Activated CD8-positive, alpha-beta memory T cell treated with anti-CD3 and anti-CD28 coated beads, Interleukin-2, amount 50 U/mL, for 24 hours (primary cell): ENCODE results near the gene TNFRSF14.

Experiments used
- DNase-seq: peaks from one replicate; pipeline ENCODE4 v3.0.0-alpha.2; 2020; ENCODE audit errors: extremely low read depth

TNFRSF14 gene

DNA sequence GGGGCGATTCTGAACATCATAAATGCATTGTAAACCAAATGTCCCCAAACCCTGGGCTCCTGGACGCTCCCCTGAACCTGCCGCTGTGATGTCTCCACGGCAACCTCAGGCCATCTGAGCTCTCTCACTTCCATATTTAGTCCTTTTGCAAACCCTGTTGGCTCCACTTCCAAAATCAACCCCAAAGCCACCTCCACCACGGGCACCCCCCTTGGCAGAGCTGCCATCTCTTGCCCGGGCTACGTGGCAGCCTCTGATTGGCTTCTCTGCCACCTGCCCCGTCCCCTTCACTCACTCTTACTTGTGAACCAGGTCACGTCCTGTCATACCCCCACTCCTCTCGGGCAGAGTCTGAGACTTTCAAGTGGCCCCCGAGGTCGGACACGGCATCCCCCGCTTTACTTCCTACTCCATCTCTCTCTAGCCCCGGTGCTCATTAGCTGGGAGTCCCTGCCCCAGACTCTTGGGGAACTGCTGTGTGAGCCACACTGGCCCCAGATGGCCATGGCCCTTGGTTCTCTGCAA, 46.2 kb downstream of the TNFRSF14 start:
- DNase-seq, result no peak

DNA sequence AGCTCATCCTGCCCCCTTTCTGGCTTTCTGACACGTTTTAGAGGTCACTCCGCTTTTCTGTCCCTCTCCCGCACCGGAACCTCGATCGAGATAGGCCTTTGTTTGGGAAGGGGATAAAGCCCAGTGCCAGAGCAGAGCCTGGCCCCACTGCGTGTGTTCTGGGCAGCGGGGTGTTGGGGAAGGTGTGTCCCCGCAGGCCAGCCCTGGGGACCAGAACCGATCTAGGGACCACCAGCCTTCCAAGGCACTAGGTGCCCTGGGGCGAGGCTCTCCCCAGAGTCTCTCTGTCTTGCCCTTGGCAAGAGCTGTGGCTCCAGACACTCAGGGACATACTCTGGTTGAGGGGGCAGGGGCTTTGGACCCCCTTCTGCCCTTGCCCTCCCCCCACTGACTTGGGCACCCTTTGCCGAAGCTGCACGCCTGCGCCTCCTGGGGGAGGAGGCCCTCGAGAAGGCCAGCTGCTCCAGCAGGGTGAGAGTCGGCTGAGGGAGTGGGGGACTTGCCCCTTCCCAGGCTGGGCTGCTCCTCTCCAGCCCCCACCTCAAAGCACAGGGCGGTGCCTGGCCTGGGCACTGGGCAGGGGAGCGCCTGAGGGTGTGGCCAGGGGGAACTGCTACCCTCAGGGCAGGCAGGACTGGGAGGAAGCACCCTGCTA, 46.8 kb downstream of the TNFRSF14 start:
- no peak for DNase-seq

DNA sequence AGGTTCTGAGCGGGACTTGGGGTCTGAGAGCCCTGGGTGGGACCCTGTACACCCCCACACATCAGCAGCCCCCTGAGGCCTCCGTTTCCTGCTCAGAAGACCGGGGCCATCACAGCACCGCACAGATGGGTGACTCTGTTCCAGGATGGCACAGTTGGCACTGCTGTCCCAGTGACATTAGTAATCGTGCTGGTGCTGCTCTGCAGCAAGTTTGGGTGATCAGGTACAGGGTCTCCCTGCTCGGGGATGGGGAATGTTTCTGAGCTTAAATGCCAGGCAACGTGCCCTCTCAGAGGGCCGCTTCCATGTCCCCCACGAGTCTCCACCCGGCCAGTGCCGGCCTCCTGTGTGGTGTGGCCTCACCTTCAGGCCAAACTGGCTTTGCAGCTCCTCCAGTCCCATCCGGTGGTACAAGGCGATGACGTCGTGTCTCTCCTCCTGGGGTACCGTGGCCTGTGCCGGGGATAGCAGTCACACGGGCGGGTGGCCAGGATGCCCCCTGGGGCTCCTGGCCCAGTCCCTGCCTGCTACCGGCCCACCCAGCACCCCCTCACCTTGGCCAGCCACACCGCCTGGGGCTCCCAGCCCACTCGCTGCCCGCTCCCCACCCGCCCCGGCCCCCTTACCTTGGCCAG, 47.5 kb downstream of the TNFRSF14 start:
- DNase-seq, result no peak

DNA sequence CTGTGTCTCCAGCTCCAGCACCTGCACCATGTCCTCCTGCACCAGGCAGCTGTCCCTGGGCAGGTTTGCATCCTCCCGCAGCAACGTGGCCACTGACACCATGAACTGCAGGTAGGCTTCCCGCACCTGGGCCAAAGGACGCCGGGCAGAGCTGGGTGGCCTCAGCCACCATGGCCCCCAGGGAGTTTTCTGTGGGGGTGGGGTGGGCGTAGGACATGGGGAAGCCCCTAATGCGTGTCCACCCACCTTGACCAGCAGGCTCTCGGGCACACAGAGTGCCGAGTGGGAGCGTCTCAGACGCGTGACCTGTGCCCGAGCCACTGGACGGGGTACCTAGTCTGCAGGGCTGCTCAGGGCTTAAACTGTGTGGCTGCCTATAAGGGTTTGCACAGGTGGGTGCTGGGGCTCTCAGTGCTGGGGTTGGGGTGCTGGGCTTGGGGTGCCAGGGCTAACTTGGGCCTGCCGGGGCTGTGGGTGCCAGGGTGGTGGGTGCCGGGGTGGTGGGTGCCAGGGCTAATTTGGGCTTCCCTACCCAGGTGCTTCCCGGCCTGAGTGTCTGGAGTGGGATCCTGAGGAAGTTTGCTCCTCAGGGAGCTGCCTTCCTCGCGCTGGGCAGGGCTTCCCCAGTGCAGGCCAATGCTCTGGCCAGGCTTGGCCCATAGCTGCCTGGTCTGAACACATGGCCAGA, 48.1 kb downstream of the TNFRSF14 start:
- no peak for DNase-seq

DNA sequence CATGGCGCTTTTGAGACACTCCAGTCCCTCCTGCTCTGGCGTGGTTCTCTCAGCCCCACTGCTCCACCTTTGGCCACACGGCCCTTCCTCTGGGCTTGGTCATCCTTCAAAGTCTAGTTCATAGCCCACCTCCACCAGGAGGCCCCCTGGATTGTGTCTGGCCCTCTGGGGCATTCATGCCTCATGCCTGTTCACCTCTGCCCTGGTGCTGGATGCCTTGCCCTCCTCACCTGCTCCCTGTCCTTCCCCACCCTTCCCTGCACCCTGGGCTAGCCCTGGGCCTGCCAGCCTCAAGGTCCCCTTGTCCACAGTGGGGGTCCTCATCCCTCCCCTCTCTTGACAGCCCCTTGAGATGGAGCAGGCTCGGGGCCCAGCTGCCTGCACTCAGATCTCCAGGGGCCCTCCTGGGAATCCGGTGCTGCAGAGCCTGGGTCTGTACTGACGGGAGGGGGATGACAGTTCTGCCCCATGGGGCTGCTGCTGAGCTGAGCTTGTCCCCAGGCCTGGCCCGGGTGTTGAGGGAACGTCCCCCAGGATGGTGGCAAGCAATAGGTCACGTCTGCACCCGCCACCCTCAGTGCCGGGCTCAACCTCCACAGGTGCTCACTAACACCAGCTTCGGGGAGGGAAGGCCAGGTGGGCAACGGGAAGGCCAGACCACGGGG, 48.8 kb downstream of the TNFRSF14 start:
- no peak for DNase-seq

DNA sequence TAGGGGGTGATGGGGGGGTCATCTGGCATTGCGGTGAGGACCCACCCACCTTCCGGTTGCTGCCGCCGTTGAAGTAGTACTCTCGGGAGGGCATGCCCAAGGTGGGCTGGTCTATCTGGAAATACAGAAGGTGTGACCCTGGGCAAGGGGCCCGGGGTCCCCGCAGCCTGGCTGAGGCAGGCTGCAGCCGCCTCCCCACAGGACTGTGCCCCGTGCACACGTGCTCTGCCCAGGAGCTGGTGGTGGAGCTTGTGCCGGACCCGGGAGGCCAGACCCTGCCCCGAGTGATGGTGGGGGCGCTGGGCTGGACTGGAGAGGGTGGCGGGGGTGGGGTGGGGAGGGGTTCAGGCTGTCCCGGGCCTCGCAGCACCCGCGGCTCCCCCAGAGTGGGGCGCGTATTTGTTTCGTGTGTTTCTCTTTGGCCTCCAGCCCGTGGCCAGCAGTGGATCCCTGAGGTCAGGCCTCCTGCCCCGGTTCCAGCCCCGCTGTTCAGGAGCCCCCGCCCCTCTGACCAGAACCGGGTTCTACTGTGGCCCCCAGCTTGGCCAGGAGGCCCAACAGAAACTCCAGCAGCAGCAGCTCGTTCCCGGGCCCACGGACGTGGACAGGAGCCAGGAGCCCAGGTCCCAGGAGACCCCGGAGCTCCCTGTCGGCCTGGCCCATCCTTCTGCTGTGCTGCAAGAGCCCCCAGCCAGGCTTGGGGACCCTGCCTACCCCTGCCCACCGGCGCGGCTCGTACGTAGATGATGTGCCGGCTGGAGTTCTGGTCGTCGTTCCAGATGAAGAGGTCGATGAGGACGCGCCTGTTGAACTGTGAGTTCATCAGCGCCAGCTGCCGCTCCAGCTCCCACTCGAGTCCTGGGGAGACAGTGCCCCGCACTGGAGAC, 49.6 kb downstream of the TNFRSF14 start:
- no peak for DNase-seq

DNA sequence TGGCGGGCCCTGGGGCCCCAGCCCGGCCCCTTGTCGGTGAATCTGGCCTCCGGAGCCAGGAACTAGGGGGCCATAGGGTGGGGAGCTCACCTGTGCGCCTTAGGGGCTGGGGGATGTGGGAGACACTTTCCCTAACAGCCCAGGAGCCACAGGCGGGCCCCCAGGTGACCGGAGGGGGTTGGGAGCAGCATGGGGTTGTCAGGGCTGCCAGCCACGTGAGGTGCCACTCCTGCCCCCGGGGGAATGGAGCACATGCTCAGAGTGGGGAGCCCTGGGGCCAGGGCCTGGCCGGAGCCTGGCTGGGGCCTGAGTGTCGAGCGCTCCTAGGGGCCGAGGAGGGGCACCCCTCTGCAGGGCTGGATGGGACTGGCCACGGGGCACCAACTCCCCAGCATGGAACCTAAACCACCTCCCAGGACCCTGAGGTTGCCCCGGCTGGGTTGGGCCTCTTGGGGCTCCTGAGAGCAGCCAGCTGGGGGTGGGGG, 50.3 kb downstream of the TNFRSF14 start:
- DNase-seq, result no peak

DNA sequence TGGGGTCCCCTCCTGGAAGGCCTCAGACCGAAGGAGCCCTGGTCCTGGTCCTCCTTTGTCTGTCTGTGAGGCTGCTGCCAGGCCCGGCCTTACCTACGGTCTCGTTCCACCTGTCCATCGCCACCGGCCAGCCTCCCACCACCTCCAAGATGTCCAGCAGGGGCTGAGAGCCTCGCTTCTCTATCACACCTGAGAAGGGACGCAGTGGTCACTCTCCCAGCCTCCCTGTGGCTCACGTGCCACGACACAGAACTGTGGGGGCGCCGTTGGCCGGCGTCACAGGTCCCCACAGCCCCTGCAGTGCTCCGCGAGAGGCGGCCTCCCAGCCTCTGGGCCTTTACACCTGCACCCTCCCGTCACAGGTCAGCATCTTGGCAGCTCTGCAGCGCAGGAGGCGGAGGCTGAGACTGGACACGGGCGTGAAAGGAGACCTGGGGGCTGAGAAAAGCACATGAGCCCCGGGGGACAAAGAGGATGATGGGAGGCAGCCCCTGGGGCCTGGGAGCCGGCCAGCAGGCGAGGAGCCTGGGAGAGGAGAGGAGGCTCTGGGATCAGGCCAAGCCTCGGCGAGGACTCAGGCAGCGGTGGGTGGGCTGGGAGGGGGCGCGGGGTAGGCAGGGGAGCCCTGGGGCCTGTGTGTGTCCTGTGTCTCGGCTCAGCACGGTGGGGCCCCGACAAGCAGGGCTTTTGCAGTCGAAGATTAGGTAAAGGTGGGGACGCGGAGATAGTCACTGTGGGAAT, 50.9 kb downstream of the TNFRSF14 start:
- DNase-seq, result no peak

DNA sequence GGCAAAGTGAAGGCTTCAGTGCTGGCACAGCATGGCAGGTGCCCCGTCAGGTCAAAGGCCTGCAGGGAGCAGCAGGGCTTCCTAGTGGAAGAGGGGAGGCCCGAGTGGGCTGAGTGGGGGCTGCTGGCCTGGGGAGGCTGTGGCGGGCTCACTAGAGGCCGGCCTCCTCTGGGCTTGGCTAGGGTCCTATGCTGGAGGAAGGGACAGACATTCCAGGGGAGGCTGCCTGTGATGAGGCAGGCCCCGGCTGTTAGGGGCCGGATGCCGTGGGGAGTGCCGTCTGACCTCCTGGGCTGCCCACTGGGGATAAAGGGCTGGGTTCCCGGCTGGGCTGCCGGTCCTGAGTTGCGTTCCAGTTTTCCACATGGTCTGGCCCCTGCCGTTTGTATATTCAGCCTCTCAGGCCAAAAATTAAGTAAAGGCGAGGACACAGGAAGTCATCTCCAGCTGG, 51.5 kb downstream of the TNFRSF14 start:
- no peak for DNase-seq

DNA sequence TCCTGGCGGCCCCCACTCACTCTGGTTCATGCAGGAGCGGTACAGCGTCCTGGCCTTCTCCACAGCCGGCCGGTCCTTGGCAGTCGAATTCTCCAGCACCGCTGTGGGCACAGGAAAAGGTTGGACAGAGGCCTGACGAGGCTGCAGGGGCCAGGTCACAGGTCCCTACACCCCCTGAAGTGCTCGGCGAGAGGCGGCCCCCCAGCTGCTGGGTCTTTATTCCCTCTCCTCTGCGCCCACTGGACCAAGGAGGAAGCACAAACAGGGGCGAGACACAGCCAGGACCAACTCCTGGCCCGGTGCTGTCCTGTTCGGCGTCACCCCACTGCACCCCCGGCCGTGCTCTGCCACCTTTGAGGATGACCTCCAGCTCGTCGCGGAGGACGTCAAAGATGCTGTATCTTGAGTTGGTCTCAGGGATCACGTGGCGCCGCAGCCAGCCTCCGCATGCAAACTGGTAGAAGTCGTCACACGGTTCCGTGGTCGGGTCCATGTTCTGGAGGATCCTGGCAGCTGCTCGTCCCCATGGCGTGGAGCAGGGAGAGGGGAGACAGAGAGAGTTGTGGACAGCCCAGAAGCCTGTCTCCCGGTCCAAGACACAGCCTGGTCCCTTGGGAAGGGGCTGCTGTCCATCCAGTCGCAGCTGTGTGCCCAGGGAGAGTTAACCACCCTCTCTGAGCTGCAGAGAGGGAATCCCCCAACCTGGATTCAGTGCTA, 53.3 kb downstream of the TNFRSF14 start:
- DNase-seq, result no peak

DNA sequence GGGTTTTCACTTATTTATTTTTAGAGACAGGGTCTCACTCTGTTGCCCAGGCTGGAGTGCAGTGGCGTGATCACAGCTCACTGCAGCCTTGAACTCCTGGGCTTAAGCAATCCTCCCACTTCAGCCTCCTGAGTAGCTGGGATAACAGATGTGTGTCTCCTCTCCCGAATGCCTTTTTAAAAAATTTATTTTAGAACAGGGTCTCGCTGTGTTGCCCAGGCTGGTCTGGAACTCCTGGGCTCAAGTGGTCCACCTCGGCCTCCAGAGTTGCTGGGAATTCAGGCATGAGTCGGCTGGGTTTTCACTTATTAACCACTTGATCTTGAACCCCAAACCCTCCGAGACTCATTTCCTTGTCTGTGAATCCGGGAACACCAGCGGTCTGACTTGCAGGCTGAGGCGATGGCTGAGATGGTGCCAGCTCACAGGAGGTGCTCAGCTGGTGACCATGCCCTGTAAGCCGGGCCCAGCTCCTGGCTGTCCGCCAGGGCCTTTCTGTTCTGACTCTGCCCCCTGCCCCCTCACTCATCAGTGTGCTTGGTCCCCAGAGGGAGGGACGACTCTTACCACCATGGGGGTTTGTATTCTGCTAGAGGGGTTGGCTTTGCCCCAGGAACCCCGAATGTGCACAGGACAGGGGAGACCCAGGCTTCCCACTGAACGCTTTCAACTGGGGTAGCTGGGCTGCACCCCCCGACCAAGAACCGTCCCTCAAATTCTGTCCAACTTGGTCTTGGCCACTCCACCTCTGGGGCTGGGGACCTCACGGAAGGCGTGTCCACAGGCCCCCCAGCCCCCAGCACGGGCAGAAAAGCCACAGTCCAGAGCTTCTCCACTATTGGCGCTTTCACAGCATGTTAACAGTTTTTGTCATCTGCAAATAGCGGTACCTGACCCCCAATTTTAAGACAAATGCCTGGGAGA, 54.1 kb downstream of the TNFRSF14 start:
- DNase-seq, result no peak

DNA sequence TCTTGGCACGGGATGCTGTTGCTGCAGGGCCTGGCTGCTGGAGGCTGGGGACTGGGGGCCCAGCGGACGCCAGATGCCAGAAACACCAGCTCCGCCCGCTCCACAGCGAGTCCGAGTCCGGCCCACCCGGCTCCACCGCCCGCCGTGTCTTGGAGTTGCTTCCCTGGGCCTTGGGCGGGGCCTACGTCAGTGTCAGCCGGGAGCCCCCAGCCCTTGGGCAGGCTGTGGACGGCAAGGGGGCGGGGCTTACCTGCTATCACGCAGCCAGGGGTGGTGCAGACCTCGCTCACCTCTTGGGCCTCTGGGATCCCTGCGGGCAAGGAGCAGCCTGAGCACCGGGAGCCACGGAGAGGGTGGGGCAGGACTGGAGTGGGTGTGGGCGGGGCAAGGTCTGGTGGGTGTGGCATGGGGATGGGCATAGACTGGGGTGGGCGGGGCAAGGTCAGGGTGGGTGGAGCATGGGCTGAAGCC, 54.9 kb downstream of the TNFRSF14 start:
- no peak for DNase-seq

DNA sequence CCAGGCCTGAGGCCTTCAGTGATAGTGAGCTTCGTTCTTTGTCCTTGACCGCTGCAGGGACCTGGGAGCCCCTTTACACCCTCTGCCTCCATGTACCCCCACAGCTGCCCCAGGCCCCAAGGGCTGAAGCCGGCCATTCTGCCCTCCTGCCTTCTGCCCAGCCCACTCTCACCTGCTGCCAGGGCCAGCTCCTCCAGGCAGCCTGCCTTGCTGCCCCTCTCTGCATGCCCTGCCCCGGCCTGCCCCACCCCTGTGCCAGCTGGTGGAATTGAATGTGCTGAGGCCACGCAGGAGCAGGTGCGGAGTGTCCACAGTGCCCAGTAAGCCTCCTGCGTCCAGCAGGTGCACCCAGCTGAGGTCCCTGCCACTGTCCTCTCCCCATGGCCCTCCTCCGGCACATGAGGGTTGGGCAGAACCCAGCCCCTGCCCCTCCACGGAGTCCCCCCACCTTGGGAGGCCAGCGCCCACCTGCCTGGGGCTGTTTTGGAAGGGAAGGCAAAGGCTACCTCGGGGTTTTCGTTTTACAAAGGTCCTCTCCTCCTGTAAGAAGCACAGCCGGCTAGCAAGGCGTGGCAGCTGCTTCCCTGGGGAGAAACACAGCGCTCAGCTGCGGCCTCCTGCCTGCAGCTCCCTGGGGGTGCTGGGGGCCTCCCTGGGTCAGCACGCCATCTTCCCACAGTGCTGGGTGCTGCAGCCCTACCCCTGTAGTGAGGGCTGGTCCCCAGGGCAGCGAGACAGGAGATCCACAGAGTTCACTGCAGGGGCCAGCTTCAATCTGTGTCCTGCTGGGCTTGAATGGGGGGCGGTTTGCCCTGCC, 55.7 kb downstream of the TNFRSF14 start:
- no peak for DNase-seq

DNA sequence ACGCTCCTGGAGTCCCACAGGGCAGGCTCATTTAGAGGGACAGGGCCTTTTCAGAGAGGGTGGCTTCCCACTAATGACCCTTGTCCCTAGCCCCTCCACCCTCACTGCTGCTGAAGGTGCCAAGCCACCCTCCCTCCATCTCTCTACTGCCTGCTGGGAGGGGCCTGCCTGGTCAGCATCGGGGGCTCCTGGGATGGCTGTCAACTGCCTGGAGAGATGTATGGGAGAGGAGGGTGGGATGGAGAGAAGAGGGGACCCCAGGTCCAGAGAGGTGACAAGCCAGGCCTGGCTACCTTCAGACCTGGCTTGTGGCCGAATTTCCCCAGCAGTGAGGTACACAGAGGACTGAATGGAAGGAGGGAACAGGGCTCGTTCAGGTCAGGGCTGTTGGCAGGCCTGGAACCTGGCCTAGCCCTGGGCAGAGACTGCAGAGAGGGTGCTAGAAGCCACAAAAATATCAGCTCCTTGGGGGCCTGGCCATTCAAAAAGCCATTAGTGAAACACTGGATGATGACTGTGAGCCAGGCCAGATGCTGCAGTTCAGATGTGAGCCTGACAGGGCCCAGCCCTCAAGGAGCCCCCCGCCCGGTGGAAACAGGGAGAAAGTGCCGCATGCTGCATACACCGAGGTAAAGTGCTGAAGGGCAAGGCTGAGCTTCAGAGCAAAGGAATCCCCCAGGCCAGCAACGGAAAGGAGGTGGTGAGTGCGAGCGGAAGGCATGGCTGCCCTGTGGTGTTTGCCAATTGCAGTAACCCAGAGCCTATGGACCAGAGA, 56.6 kb downstream of the TNFRSF14 start:
- DNase-seq, result no peak
